Dendritic cell treated with granulocyte-macrophage colony-stimulating factor and Interleukin-4, amounts not matched to agents 40 ng/mL and 50 ng/mL, for 4 days (primary cell): ENCODE measurements around the gene TMEM214.

ENCODE experiments used
- H3K27ac Mint-ChIP-seq: one replicate; pipeline ENCODE4 v1.8.0; 2022; ENCODE audit warnings: mild to moderate bottlenecking, mixed read lengths
- H3K27me3 Mint-ChIP-seq: one replicate; pipeline ENCODE4 v1.8.0; 2022; ENCODE audit warnings: mild to moderate bottlenecking, mixed read lengths
- H3K36me3 Mint-ChIP-seq: one replicate; pipeline ENCODE4 v1.8.0; 2022; ENCODE audit warnings: low read depth, mixed read lengths
- H3K4me1 Mint-ChIP-seq: one replicate; pipeline ENCODE4 v1.8.0; 2022; ENCODE audit warnings: low read depth, mixed read lengths
- H3K4me3 Mint-ChIP-seq: one replicate; pipeline ENCODE4 v1.8.0; 2022; ENCODE audit warnings: mild to moderate bottlenecking, moderate library complexity, mixed read lengths
- H3K9me3 Mint-ChIP-seq: one replicate; pipeline ENCODE4 v1.8.0; 2022; ENCODE audit warnings: mixed read lengths
- intact Hi-C: fragments of 100-400 bp; cut with micrococcal nuclease; formaldehyde crosslinking; loops from one replicate; pipeline ENCODE4 v1.15.0; 2022

The TMEM214 gene

DNA sequence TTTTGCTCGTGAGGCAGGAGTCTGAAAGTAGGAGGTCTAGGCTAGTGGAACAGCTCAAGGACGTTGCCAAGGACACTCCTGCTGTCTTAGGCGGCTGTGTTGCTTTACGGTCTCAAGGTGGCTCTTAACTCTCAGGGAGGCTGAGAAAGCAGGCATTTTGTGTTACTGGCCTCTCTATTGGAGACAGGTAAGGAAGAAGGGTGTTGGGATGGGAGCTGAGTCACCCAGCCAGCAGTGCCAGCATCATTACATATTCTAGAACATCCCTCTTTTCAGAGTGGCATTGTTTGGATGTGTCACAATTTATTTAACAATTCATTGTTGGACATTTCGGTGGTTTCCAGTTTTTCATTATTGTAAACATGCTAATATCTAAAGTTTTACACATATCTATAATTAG is 30.8 kb upstream of the TMEM214 start:
- H3K27me3 Mint-ChIP-seq, result peaks cover 8% of the 10 kb centered on the region
- intact Hi-C loops, result no loop called here
- peaks cover 16% of the 10 kb centered on the region for H3K4me1 Mint-ChIP-seq
- H3K9me3 Mint-ChIP-seq, result no peaks in the 10 kb centered on the region
- H3K4me3 Mint-ChIP-seq, result no peak overlapping the region
- no peaks in the 10 kb centered on the region for H3K36me3 Mint-ChIP-seq
- no peak overlapping the region for H3K27ac Mint-ChIP-seq

DNA sequence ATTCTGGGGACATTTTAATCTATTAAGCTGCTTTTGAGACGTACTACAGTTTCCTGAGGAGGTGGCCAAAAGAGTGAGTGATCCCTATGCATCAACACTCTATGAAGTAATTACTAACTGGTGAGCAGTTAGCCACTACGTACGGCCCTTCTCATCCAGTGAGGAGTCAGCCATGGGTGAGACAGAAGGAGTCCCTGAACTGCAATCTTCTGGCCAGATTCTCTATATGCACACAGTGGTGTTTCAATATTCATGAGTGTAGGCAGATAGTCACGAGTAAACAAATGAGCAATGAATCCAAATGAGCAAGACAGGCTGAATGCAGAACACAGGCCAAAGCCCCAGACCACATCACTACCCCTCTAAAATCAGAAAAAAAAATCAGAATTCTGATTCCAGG is 29.8 kb upstream of the TMEM214 start:
- no peaks in the 10 kb centered on the region for H3K36me3 Mint-ChIP-seq
- peaks cover 8% of the 10 kb centered on the region for H3K27me3 Mint-ChIP-seq
- intact Hi-C loops, result no loop called here
- no peak overlapping the region for H3K4me3 Mint-ChIP-seq
- peaks cover 16% of the 10 kb centered on the region for H3K4me1 Mint-ChIP-seq
- no peak overlapping the region for H3K27ac Mint-ChIP-seq
- no peaks in the 10 kb centered on the region for H3K9me3 Mint-ChIP-seq

DNA sequence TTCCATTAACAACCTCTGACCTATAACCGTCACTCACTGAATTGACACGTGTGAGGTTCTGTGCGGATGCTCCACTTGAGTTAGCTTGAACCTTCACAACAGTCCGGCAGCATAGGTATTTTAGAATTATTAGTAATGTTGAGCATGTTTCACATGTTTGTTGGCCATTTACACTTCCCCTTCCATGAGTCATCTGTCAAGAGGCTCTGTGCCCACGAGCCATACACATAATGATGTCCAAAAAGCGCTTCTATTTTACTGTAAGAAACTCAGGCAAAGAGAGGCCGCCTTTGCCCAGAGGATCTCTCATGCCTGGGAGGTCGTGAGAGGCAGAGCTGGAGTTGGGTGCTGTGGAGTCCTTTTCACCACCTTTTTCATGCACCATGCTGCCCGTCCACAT is 28.9 kb upstream of the TMEM214 start:
- no peaks in the 10 kb centered on the region for H3K9me3 Mint-ChIP-seq
- peak overlapping the region; percentile 9 for H3K27ac Mint-ChIP-seq
- peaks cover 18% of the 10 kb centered on the region for H3K4me1 Mint-ChIP-seq
- no peaks in the 10 kb centered on the region for H3K36me3 Mint-ChIP-seq
- H3K27me3 Mint-ChIP-seq, result peaks cover 8% of the 10 kb centered on the region
- no peak overlapping the region for H3K4me3 Mint-ChIP-seq
- intact Hi-C loops, result no loop called here

DNA sequence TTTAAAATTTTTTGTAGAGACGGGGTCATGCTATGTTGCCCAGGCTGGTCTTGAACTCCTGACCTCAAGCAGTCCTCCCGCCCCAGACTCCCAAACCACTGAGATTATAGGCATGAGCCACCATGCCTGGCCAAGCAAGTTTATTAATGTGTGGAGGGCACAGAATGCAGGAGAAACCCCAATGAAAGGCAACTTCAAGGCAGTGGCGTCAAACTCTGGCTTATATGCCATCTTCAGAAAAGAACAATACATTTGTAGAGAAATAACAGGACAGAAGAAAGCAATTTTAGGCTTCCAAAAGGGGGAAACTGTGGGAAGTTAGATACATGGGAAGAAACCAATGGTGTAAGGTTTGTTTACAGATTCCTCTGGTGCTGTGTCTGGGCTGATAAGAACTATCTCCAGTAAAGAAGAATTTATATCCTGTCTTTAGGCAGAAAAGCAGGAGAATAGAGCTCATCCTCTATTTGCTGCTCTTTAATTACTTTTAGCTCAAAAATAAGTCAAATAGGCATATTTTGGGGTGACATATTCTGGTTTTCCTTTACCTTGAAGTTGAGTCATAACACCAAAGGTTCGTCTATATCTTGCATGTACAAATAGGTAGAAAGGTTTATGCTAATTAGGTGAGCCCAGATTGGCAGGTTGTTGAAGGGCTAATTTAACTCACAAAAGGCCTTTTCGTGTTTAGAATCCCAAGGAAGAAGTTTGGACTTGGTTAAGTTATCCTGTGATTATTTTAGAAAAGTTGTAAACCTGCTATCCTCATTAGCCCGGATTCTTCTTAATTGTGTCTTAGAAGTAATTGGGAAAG is 26.0 kb upstream of the TMEM214 start:
- Mint-ChIP-seq H3K9me3 (no peaks in the 10 kb centered on the region), H3K36me3 (no peaks in the 10 kb centered on the region), H3K27me3 (peaks cover 8% of the 10 kb centered on the region), H3K4me1 (peaks cover 29% of the 10 kb centered on the region), H3K4me3 (no peak overlapping the region), H3K27ac (no peak overlapping the region)
- intact Hi-C loops, result no loop called here

DNA sequence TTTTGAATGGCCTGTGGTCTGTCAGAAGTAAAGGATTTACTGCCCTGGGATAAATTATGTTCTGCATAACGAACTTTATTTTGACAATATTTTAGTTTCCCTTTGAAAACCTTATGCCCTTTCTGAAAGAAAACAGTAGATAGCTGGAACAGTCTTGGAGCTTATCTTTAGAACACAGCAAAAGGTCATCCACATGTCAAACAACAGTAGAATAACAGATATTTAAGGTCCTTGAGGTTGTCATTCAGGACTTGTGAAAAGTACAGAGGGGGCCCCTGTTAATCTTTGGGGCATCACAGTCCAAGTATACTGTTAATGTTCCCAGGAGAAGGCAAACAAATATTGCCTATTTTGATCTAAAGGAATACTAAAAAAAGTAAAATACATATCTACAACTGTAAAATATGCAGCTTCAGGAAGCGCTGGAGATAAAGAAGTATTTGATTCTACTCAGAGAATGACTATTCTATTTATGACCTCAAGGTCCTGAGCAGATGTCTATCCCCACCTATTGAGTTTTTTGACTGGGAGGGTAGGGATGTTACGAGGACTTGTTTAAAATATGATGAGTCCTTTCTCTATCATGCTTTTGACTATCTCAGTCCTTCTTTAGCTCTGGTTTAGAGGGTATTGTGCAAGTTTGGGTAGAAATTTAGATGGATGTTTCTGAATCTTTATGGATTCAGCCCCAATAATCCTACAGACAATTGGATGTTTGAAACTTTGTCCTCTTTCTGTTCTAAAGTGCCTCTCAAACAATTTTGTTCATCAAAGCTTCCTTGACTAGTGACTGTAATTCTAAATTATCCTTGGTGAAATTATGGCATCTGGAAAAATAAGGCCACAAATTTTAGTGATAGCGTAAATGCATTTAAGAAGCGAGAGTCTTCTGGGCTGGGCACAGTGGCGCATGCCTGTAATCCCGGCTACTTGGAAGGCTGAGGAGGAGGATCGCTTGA is 25.1 kb upstream of the TMEM214 start:
- no peaks in the 10 kb centered on the region for H3K9me3 Mint-ChIP-seq
- H3K4me1 Mint-ChIP-seq, result peaks cover 29% of the 10 kb centered on the region
- H3K27ac Mint-ChIP-seq, result no peak overlapping the region
- peaks cover 9% of the 10 kb centered on the region for H3K27me3 Mint-ChIP-seq
- no peak overlapping the region for H3K4me3 Mint-ChIP-seq
- H3K36me3 Mint-ChIP-seq, result no peaks in the 10 kb centered on the region
- intact Hi-C loops, result no loop called here

DNA sequence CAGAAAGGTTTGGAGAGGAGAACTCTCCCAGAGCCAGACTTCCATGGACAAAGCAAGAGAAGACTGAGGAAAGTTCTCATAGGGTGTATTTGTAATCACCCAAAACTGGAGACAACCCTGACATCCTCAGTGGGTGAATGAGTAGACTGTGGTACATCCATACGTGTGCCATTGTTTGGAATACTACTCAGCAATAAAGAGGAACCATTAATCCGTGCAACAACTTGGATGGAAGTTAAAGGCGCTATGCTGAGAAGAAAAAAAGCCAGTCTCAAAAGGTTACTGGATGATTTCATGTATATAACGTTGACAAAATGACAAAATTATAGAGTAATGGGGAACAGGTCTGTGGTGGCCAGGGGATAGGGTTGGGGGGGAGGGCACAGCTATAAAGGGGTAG is 24.1 kb upstream of the TMEM214 start:
- Mint-ChIP-seq H3K27ac (no peak overlapping the region), H3K4me1 (peaks cover 26% of the 10 kb centered on the region), H3K9me3 (no peaks in the 10 kb centered on the region), H3K36me3 (no peaks in the 10 kb centered on the region), H3K27me3 (peaks cover 9% of the 10 kb centered on the region), H3K4me3 (no peak overlapping the region)
- intact Hi-C loops, result no loop called here

DNA sequence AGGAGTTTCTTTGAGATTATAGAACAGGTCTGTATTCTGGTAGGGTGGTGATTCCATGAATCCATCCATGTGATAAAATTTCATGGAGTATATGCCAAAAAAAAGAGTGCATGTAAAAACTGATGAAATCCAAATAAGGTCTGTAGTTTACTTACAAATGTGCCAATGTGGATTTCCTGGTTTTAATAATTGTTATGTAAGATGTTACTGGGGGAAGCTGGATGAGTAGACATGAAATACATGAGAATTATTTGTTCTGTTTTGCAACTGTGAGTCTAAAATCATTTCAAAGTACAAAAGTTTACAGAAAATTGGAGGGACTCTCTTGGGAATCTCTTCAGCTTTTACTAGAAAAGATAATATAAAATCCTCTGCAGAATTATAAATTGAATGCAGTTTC is 23.7 kb upstream of the TMEM214 start:
- no peaks in the 10 kb centered on the region for H3K9me3 Mint-ChIP-seq

DNA sequence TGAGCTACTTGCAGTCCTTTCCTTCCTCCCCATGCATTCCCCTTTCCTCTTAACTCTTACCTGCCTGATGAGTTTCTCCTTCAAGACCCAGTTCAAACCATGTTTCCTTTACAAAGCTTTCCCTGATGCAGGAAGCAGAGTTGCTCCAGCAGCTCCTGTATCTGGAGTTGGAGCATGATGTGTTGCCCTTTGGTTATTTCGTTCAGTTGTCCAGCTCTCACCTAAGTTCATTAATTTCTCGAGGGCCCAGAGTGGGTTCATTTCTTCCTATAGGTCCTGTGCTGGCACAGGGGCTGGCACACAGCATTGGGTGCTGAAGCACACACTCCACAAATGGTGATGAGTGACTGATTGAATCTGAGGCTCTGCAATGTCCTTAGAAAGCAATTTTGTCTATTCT is 23.0 kb upstream of the TMEM214 start:
- peaks cover 21% of the 10 kb centered on the region for H3K4me1 Mint-ChIP-seq
- no peaks in the 10 kb centered on the region for H3K9me3 Mint-ChIP-seq
- no peak overlapping the region for H3K27ac Mint-ChIP-seq
- intact Hi-C loops, result no loop called here
- no peaks in the 10 kb centered on the region for H3K36me3 Mint-ChIP-seq
- peaks cover 8% of the 10 kb centered on the region for H3K27me3 Mint-ChIP-seq
- H3K4me3 Mint-ChIP-seq, result no peak overlapping the region

More for the DNA sequence above, 23.7 kb upstream of the TMEM214 start:
- Mint-ChIP-seq H3K27ac (no peak overlapping the region), H3K4me1 (peaks cover 22% of the 10 kb centered on the region), H3K36me3 (no peaks in the 10 kb centered on the region), H3K27me3 (peaks cover 8% of the 10 kb centered on the region), H3K4me3 (no peak overlapping the region)
- intact Hi-C loops, result no loop called here

DNA sequence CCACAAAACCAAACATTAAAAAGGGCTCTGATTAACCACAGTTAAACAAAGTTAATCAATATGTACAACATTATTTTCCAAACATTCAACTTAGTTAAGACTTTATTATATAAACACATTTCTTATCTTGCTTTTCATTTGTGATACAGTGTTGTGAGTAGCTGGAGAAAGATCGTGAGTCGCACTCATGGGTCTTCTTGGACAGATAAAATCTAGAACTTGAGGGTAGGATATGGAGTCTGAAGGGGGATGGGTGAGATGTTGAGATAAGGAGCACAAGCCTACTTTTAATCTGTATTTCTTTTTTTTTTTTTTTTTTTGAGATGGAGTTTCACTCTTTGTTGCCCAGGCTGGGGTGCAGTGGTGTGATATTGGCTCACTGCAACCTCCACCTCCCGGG is 22.6 kb upstream of the TMEM214 start:
- no peak overlapping the region for H3K4me3 Mint-ChIP-seq

DNA sequence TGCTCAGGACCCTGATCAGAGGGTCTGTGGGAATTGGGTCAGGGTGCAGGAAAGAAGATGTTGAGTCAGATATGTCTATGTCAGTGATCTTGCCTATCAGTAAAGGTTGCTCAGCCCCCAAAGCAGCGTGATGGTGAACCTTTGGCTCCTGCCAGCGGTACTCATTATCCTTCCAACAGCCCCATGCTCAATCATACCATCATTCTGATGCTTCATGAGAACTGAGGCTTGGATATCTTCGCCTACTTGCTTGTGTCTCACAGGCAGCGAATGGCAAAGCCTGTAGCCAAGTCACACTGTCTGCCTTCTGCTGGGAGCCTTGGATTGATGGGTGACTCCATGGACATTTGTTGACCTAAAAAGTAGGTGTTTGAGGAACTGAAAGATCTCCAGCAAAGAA is 19.0 kb upstream of the TMEM214 start:
- Mint-ChIP-seq H3K27ac (no peak overlapping the region), H3K4me1 (peaks cover 30% of the 10 kb centered on the region), H3K27me3 (peaks cover 2% of the 10 kb centered on the region), H3K36me3 (no peaks in the 10 kb centered on the region), H3K4me3 (no peak overlapping the region), H3K9me3 (no peaks in the 10 kb centered on the region)
- intact Hi-C loops, result no loop called here

More for the DNA sequence above, 22.6 kb upstream of the TMEM214 start:
- H3K9me3 Mint-ChIP-seq, result no peaks in the 10 kb centered on the region
- intact Hi-C loops, result no loop called here
- H3K36me3 Mint-ChIP-seq, result no peaks in the 10 kb centered on the region
- H3K4me1 Mint-ChIP-seq, result peaks cover 21% of the 10 kb centered on the region
- H3K27ac Mint-ChIP-seq, result no peak overlapping the region
- peaks cover 8% of the 10 kb centered on the region for H3K27me3 Mint-ChIP-seq

DNA sequence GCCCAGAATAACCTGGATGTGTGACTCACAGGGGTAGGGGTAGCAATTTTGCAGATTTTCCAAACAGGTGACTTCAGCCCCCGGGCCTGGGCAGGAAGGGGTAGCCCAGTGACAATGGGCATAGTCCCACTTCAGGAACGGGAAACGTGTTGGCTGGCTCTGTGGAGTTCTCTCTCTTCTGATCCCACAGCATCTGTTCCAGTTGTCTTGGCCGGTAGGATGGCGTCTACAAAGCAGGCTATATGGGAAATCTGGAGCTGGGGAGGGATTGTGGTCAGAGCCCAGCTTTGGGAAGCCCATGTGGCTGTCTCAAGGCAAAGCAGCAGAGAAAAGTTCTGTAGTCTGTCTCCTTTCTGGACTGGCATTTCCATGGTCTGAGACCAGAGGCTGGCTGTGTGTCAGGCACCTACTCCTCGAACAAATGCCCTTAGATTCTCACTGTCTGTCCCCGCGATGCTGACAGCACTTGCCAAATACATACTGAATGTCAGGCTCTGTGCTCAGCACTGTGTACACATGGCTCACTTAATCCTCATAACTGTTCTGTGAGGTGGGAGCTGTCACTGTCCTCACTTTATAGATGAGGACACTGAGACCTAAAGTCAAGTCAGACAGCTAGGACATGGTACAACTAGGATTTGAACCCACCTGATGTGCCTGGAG is 17.9 kb upstream of the TMEM214 start:
- no peak overlapping the region for H3K4me3 Mint-ChIP-seq
- H3K9me3 Mint-ChIP-seq, result no peaks in the 10 kb centered on the region
- H3K27ac Mint-ChIP-seq, result no peak overlapping the region
- H3K27me3 Mint-ChIP-seq, result peaks cover 2% of the 10 kb centered on the region
- peaks cover 19% of the 10 kb centered on the region for H3K4me1 Mint-ChIP-seq
- H3K36me3 Mint-ChIP-seq, result no peaks in the 10 kb centered on the region
- intact Hi-C loops, result loop anchor here (5.0 kb wide), 1 partner anchor 168 kb away; the partner anchor contains the start of gene DPYSL5

DNA sequence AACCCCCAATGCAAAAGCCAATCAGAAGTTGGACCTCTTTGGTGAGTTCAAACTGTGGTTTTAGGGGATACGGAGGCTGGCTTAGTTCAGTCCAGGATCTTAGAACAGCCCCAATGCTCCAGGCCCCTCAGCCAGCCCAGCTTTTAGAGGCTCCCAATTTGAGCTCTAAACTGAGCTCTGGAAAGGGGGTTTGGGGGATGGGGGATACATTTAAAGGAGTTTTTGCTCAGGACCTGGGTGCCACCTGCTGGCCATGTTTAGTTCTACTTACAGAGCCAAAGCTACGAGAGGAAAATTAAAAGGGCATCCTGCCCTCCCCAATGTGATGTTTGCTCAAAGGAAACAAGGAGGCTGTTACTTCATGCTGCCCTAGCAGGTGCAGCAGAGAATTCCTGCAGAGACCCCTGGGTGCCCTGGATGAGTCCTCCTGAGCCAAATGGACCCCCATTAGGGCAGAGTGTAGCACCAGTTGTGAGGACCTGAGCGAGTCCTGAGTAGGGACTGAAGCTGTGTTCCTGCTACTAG is 15.9 kb upstream of the TMEM214 start:
- H3K27ac Mint-ChIP-seq, result no peak overlapping the region
- H3K4me3 Mint-ChIP-seq, result no peak overlapping the region
- no peaks in the 10 kb centered on the region for H3K36me3 Mint-ChIP-seq
- no peaks in the 10 kb centered on the region for H3K9me3 Mint-ChIP-seq
- H3K27me3 Mint-ChIP-seq, result peaks cover 2% of the 10 kb centered on the region
- intact Hi-C loops, result loop anchor here (1.0 to 5.0 kb wide), 2 partner anchors 56 to 170 kb away; partner anchors contain the start of gene DPYSL5
- peaks cover 10% of the 10 kb centered on the region for H3K4me1 Mint-ChIP-seq

DNA sequence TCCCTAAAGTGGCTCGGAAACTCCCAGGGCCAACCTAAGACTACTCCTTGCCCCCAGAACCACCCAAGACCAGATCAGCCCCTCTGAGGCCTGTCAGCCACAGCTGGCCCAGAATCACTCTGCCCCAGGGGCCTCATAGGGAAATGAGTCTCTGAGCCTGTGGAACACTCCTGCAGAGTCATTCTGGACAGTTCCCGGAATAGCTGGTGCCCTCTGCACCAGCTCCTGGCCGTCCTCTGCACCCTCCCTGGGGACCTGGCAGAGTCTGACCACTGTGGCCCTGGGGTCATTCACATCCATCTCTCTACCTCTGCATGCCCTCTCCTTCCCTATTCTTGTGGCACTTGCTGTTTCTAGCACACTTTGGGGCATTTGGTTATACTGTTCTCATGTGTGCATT is 14.6 kb upstream of the TMEM214 start:
- intact Hi-C loops, result loop anchor here (5.0 kb wide), 1 partner anchor 171 kb away; the partner anchor contains the start of gene DPYSL5
- no peaks in the 10 kb centered on the region for H3K27me3 Mint-ChIP-seq
- no peaks in the 10 kb centered on the region for H3K9me3 Mint-ChIP-seq
- no peak overlapping the region for H3K4me3 Mint-ChIP-seq
- H3K27ac Mint-ChIP-seq, result no peak overlapping the region
- peaks cover 10% of the 10 kb centered on the region for H3K4me1 Mint-ChIP-seq
- H3K36me3 Mint-ChIP-seq, result peaks cover 9% of the 10 kb centered on the region
